K562 (cell line): ENCODE data around the gene ZNF860. TPM values are rescaled to one million over a fixed set of nuclear protein-coding genes. Genes with fewer than 3 reads are reported as not detected.

Source experiments
- ATAC-seq: fragments of 200-7000 bp; cut with Tn5 transposase; 3 replicates; pipeline ENCODE4 v1.9.1; 2020; ENCODE audit warnings: moderate library complexity
- BruUV-seq: library from RNA; stranded (reverse); fragments of 400-500 nt; replicated peaks from 2 replicates; lab custom pipeline; 2021; lab: Mats Ljungman, UMichigan
- CTCF ChIA-PET: fragments of 300-600 bp; formaldehyde crosslinking; extraction: SDS; loops from one replicate; lab custom pipeline; 2021; ENCODE audit warnings: low intra/inter-chr PET ratio; lab: Yijun Ruan, JAX
- POLR2A ChIA-PET: fragments of 300-600, 350-650 bp; sonication (Branson Sonifier 250); formaldehyde crosslinking; extraction: SDS; loops from one replicate; lab custom pipeline; 2021; ENCODE audit warnings: antibody characterized with exemption, inconsistent platforms; lab: Yijun Ruan, JAX
- DNase-seq, 4 experiments: peaks; one replicate each; pipeline versions ENCODE4 v3.0.0 to v3.0.0-alpha.2; 2011 to 2018; ENCODE audit warnings: low spot score in 3 of 4, mixed read lengths in 3 of 4; ENCODE audit errors: extremely low read depth in 1 of 4
- FAIRE-seq: peaks from 2 replicates; lab custom pipeline; 2011; peaks lifted over from hg19 to GRCh38; lab: Jason Lieb, UNC
- H2AFZ ChIP-seq: 2 replicates; pipeline ENCODE4 v1.6.0; 2011; ENCODE audit warnings: low read depth, low read length, control low read depth, inconsistent platforms
- H3K27ac ChIP-seq: fragments of 200-600 bp; 3 replicates; pipeline ENCODE4 v1.8.0; 2011; ENCODE audit warnings: low read depth, mild to moderate bottlenecking, control low read depth, inconsistent platforms, low read length, moderate library complexity, mixed read lengths; ENCODE audit errors: extremely low read depth
- H3K27me3 ChIP-seq, 2 experiments: fragments of 300-600 bp in 1 of 2; 2 replicates in 1 of 2; 3 replicates in 1 of 2; pipeline versions ENCODE4 v1.6.0 to v1.8.0; 2011; ENCODE audit warnings: inconsistent platforms in 2 of 2, low read length in 2 of 2, mild to moderate bottlenecking in 1 of 2, mixed read lengths in 1 of 2, moderate library complexity in 1 of 2; ENCODE audit not compliant: control insufficient read depth in 2 of 2, insufficient read depth in 2 of 2
- H3K36me3 ChIP-seq: fragments of 300-600 bp; 3 replicates; pipeline ENCODE4 v1.8.0; 2011; ENCODE audit warnings: mild to moderate bottlenecking, low read length, inconsistent platforms; ENCODE audit not compliant: control insufficient read depth, insufficient read depth
- H3K4me1 ChIP-seq, 2 experiments: fragments of 200-600 bp in 1 of 2; replicated peaks in 1 of 2; 2 replicates in 1 of 2; 3 replicates in 1 of 2; pipeline versions ENCODE4 v1.5.1 to v1.8.0; 2011; ENCODE audit warnings: inconsistent platforms in 2 of 2, low read length in 2 of 2, mild to moderate bottlenecking in 1 of 2, mixed read lengths in 1 of 2, moderate library complexity in 1 of 2; ENCODE audit not compliant: control insufficient read depth in 2 of 2, insufficient read depth in 2 of 2
- H3K4me2 ChIP-seq: 2 replicates; pipeline ENCODE4 v1.6.1; 2011; ENCODE audit warnings: low read length, control low read depth, inconsistent platforms, mixed read lengths; ENCODE audit not compliant: insufficient read depth
- H3K4me3 ChIP-seq: fragments of 200-600 bp; sonication (generic), shearing (Covaris generic); 2 replicates; pipeline ENCODE4 v1.5.1; 2016; ENCODE audit warnings: control low read depth, inconsistent platforms
- H3K79me2 ChIP-seq: fragments of 200-600 bp; 3 replicates; pipeline ENCODE4 v1.8.0; 2011; ENCODE audit warnings: low read length, inconsistent platforms; ENCODE audit not compliant: control insufficient read depth, insufficient read depth
- H3K9ac ChIP-seq, 2 experiments: 2 replicates each; pipeline versions ENCODE4 v1.6.0 to v1.6.1; 2011; ENCODE audit warnings: low read depth in 2 of 2, low read length in 2 of 2, control low read depth in 1 of 2, inconsistent platforms in 1 of 2, mild to moderate bottlenecking in 1 of 2, mixed read lengths in 1 of 2; ENCODE audit not compliant: insufficient read depth in 1 of 2
- H3K9me1 ChIP-seq: one replicate; pipeline ENCODE4 v1.6.0; 2011; ENCODE audit warnings: inconsistent platforms, mild to moderate bottlenecking, low read length, moderate library complexity; ENCODE audit not compliant: control insufficient read depth, insufficient read depth
- H3K9me3 ChIP-seq: replicated peaks from 2 replicates; pipeline ENCODE4 v1.5.1; 2011; ENCODE audit warnings: low read depth, low read length, inconsistent platforms; ENCODE audit not compliant: control insufficient read depth, insufficient read depth
- H4K20me1 ChIP-seq: replicated peaks from 2 replicates; pipeline ENCODE4 v1.6.1; 2011; ENCODE audit warnings: low read length, inconsistent platforms, mixed read lengths; ENCODE audit not compliant: control insufficient read depth, insufficient read depth
- ARID1B ChIP-seq: fragments of 450-650 bp; IDR thresholded peaks from 2 replicates; pipeline ENCODE4 v1.6.1; 2016; ENCODE audit warnings: antibody characterized with exemption, mild to moderate bottlenecking, inconsistent platforms
- ELF2 ChIP-seq: fragments of 250-450 bp; sonication (Bioruptor Pico); IDR thresholded peaks from 2 replicates; pipeline ENCODE4 v1.5.0; 2021; ENCODE audit warnings: mild to moderate bottlenecking
- MAFG ChIP-seq: fragments of 450-650 bp; conservative IDR thresholded peaks from 2 replicates; pipeline ENCODE4 v1.6.1; 2016; ENCODE audit warnings: missing genetic modification characterization, missing compliant biosample characterization
- MEF2A ChIP-seq: IDR thresholded peaks from 2 replicates; pipeline ENCODE4 v1.6.1; 2011; ENCODE audit warnings: low read depth, mild to moderate bottlenecking, low read length, moderate library complexity; ENCODE audit not compliant: control insufficient read depth
- NEUROD1 ChIP-seq: fragments of 150-350 bp; IDR thresholded peaks from 2 replicates; pipeline ENCODE4 v1.6.1; 2014; ENCODE audit warnings: borderline replicate concordance, low read length, low read depth; ENCODE audit not compliant: partially characterized antibody
- NONO ChIP-seq, 2 experiments: fragments of 200-400 bp in 1 of 2; fragments of 450-650 bp in 1 of 2; formaldehyde crosslinking in 1 of 2; IDR thresholded peaks; 2 replicates each; pipeline ENCODE4 v1.6.1; 2017; ENCODE audit warnings: low read depth in 2 of 2, mild to moderate bottlenecking in 2 of 2, moderate library complexity in 2 of 2, low read length in 1 of 2
- PHF21A ChIP-seq: fragments of 450-650 bp; IDR thresholded peaks from 2 replicates; pipeline ENCODE4 v1.6.1; 2017; ENCODE audit warnings: low read depth, borderline replicate concordance
- PHF8 ChIP-seq: fragments of 200-600 bp; sonication (generic); IDR thresholded peaks from 2 replicates; pipeline ENCODE4 v1.6.1; 2012; ENCODE audit warnings: mixed run types, mild to moderate bottlenecking, inconsistent platforms, low read length, moderate library complexity, borderline replicate concordance
- SNRNP70 ChIP-seq: fragments of 200-400 bp; formaldehyde crosslinking; optimal IDR thresholded peaks from 2 replicates; pipeline ENCODE3; 2017; ENCODE audit warnings: low read depth, low read length
- SRF ChIP-seq, 2 experiments: fragments of 250-450, 450-650 bp in 1 of 2; sonication (Bioruptor Pico) in 1 of 2; sonication (generic) in 1 of 2; formaldehyde crosslinking; IDR thresholded peaks; 2 replicates each; pipeline versions ENCODE4 v1.5.0 to v1.5.1; 2020 to 2022; ENCODE audit warnings: mild to moderate bottlenecking in 1 of 2, missing genetic modification reagents in 1 of 2
- ZNF764 ChIP-seq: fragments of 250-450 bp; sonication (Bioruptor Pico); IDR thresholded peaks from 2 replicates; pipeline ENCODE4 v1.4.0; 2020; ENCODE audit warnings: low read depth, mild to moderate bottlenecking, moderate library complexity
- WGBS: fragments of 100-300 bp; shearing (Covaris generic); methylation state at CpG from one replicate; pipeline ENCODE4 v1.1.6; 2016; ENCODE audit warnings: low coverage, mixed read lengths; ENCODE audit not compliant: insufficient coverage; ENCODE audit errors: missing lambda C conversion rate; 5-methylcytosine and 5-hydroxymethylcytosine counted together
- in situ Hi-C: fragments of 300-500 bp; cut with MboI; formaldehyde crosslinking; loops from 4 replicates; pipeline ENCODE4 v1.15.0; 2018; ENCODE audit warnings: inconsistent platforms, mixed read lengths
- intact Hi-C: fragments of 100-400 bp; cut with micrococcal nuclease; formaldehyde crosslinking; loops from 2 replicates; pipeline ENCODE4 v1.14.2; 2022
- polyA plus RNA-seq, 8 experiments: library from polyadenylated mRNA; depleted of rRNA in 4 of 8; stranded (reverse) in 5 of 8; unstranded in 3 of 8; fragments of >200 nt; fragmentation: Nextera tagmentation in 2 of 8; fragmentation: Illumina TruSeq in 1 of 8; extraction: Ambion mirVana in 2 of 8; extraction: Trizol in 1 of 8; gene quantifications; 2 replicates each; pipeline versions ENCODE4 v1.2.1 to v1.2.3, GENCODE V29; 2011 to 2014; ENCODE audit warnings: inconsistent platforms in 1 of 8, missing spikeins in 1 of 8
- total RNA-seq, 7 experiments: library from RNA; depleted of rRNA in 6 of 7; stranded (reverse); fragments of >200 nt in 6 of 7; fragmentation: Illumina TruSeq in 2 of 7; extraction: Trizol in 2 of 7; gene quantifications; 2 replicates each; pipeline versions ENCODE4 v1.2.1 to v1.2.3, GENCODE V29; 2011 to 2021; ENCODE audit warnings: low replicate concordance in 1 of 7
- TF ChIP-seq, protein P1 (sequence below): fragments of 250-450 bp; sonication (Bioruptor Pico); IDR thresholded peaks from 2 replicates; pipeline ENCODE4 v1.8.0; 2022; ENCODE audit warnings: inconsistent platforms
- TF ChIP-seq, protein P2 (sequence below): fragments of 450-650 bp; IDR thresholded peaks from 2 replicates; pipeline ENCODE4 v1.6.1; 2017; ENCODE audit warnings: antibody characterized with exemption

The ZNF860 gene
- total and polyA plus RNA-seq, 9 of the 15 experiments (the other 6 are each of a cell fraction or from before 2014, with no cell fraction given) = not detected

DNA sequence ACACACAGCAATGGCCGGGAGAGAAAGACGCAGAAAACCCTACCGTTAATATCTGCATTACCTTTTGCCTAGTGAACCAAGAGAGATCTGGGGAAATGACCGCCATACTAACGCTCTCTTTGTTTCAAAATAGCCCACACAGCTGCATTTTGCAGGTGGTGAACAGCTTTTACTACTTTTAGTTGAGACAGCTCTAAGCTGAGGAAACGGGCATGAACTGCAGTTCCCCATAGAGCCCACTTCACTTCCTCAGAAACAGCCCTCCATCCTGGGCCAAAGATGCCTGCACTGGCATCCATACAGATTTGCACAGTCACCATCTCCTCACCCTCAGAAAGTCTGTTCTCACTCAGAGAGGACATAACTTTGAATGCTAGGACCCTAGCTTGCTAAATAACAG is 45.0 kb downstream of the ZNF860 start:
- Histone ChIP-seq H3K9me1 (no peaks in the 10 kb centered on the region), H3K36me3 (no peaks in the 10 kb centered on the region), H3K27me3 (0 out of 5 replicates have a peak, but pooled peaks cover 0 to 4% of the 10 kb centered on the region in 2 experiments), H3K27ac (no peak overlapping the region), H3K4me2 (no peak overlapping the region), H4K20me1 (no peaks in the 10 kb centered on the region), H3K4me1 (no peaks in the 10 kb centered on the region), H3K4me3 (no peak overlapping the region), H3K79me2 (no peaks in the 10 kb centered on the region), H3K9me3 (no peaks in the 10 kb centered on the region), H3K9ac (no peak overlapping the region), H2AFZ (no peak overlapping the region)
- CTCF ChIA-PET = no interaction called here
- ATAC-seq (no peak; the same call in 2 of the 3 replicates), FAIRE-seq (no peak), DNase-seq (no peak)
- in situ Hi-C loops (no loop called here), intact Hi-C loops (no loop called here)
- POLR2A ChIA-PET = interaction anchor here (0.6 kb wide), 1 partner anchor 1078 kb away, joined by 3 read pairs; no protein-coding TSS in a partner anchor
- BruUV-seq = no TSS peak
- TF ChIP-seq NEUROD1 (no peak), MAFG (tag) (0 out of 2 replicates have a peak, but pooled peaks have one; percentile 11)
- WGBS = 5% methylated on average over 6 of the region's 6 CpGs

DNA sequence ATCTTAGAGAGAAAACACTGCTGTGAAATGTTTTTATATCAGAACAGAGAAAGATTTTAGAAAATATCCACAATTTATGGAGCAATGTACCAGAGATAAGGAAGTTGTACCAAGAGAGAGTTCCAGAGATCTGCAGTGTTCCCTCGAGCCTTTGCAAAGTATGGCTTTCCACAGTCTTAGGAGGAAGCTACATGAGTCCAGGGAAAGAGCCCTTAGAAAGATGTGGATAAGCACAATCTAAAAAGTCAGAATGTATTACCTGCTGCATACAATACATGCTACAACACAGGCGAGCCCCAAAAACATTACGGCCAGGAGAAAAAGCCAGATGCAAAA is 56.4 kb downstream of the ZNF860 start:
- Histone ChIP-seq H3K36me3 (no peaks in the 10 kb centered on the region), H3K9me1 (no peaks in the 10 kb centered on the region), H3K4me2 (no peak overlapping the region), H4K20me1 (no peaks in the 10 kb centered on the region), H3K27me3 (no peaks in the 10 kb centered on the region), H3K9me3 (no peaks in the 10 kb centered on the region), H3K4me3 (no peak overlapping the region), H3K27ac (no peak overlapping the region), H3K4me1 (no peaks in the 10 kb centered on the region; a peak in 1 of 5 replicates), H2AFZ (no peak overlapping the region), H3K79me2 (no peaks in the 10 kb centered on the region), H3K9ac (no peak overlapping the region)
- ATAC-seq (no peak), FAIRE-seq (no peak), DNase-seq (no peak)
- CTCF ChIA-PET = no interaction called here
- in situ Hi-C loops (no loop called here), intact Hi-C loops (no loop called here)
- BruUV-seq = no TSS peak
- WGBS = 20% methylated on average over 3 of the region's 3 CpGs
- POLR2A ChIA-PET = no interaction called here
- TF ChIP-seq ELF2 = no peak
- TF ChIP-seq MEF2A = no peak
- TF ChIP-seq, protein P1, sequence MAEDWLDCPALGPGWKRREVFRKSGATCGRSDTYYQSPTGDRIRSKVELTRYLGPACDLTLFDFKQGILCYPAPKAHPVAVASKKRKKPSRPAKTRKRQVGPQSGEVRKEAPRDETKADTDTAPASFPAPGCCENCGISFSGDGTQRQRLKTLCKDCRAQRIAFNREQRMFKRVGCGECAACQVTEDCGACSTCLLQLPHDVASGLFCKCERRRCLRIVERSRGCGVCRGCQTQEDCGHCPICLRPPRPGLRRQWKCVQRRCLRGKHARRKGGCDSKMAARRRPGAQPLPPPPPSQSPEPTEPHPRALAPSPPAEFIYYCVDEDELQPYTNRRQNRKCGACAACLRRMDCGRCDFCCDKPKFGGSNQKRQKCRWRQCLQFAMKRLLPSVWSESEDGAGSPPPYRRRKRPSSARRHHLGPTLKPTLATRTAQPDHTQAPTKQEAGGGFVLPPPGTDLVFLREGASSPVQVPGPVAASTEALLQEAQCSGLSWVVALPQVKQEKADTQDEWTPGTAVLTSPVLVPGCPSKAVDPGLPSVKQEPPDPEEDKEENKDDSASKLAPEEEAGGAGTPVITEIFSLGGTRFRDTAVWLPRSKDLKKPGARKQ (CRISPR knock-in tag) = no peak
- TF ChIP-seq PHF8 = no peak
- TF ChIP-seq PHF21A = no peak
- TF ChIP-seq ARID1B = no peak
- TF ChIP-seq, protein P2, sequence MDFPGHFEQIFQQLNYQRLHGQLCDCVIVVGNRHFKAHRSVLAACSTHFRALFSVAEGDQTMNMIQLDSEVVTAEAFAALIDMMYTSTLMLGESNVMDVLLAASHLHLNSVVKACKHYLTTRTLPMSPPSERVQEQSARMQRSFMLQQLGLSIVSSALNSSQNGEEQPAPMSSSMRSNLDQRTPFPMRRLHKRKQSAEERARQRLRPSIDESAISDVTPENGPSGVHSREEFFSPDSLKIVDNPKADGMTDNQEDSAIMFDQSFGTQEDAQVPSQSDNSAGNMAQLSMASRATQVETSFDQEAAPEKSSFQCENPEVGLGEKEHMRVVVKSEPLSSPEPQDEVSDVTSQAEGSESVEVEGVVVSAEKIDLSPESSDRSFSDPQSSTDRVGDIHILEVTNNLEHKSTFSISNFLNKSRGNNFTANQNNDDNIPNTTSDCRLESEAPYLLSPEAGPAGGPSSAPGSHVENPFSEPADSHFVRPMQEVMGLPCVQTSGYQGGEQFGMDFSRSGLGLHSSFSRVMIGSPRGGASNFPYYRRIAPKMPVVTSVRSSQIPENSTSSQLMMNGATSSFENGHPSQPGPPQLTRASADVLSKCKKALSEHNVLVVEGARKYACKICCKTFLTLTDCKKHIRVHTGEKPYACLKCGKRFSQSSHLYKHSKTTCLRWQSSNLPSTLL = no peak
- TF ChIP-seq SRF (CRISPR knock-in tag; IDR thresholded peaks at IDR 0.05) = no peak
- no peak for TF ChIP-seq SNRNP70
- no peak for TF ChIP-seq ZNF764
- TF ChIP-seq NONO (IDR thresholded peaks at IDR 0.05; ENCODE audit: low read depth in 2 of 2, low read length in 1 of 2) = no peak
